ENCODE measurements around the gene CDKN1A. TPM values are rescaled to one million over a fixed set of nuclear protein-coding genes. Genes with fewer than 3 reads are reported as not detected.
A peak's percentile ranks its signal among the peaks of the same experiment; 100 is the strongest.

Gene CDKN1A
- total and polyA plus RNA-seq, 12 donors, result 23.3 to 357 (median 61.2) TPM

GRCh38 chr6:36638579-36638978, 39.9 kb upstream of the CDKN1A start:
- Histone ChIP-seq H3K27me3 (no peaks in the 10 kb centered on the region), H3K27ac (no peak overlapping the region), H3K4me1 (peaks cover 2 to 24% (median 19%) of the 10 kb centered on the region in 9 donors), H3K9me3 (no peaks in the 10 kb centered on the region), H3K36me3 (no peaks in the 10 kb centered on the region), H3K4me3 (no peak overlapping the region)
- ATAC-seq (no peak), DNase-seq (no peak)
- no peak for TF ChIP-seq CTCF (IDR thresholded peaks at IDR 0.05)
- 94 to 98% methylated on average over 3 of the region's 3 CpGs for WGBS, 2 donors
- intact Hi-C loops (cut with DNase I), result loop anchor here in 2 of 10 donors (5.0 kb wide), 1 partner anchor 34 kb away; no protein-coding TSS in a partner anchor

GRCh38 chr6:36639171-36639808, 39.2 kb upstream of the CDKN1A start:
- intact Hi-C loops (cut with DNase I), result loop anchor here in 2 of 10 donors (5.0 kb wide), 1 partner anchor 33 kb away; no protein-coding TSS in a partner anchor
- H3K9me3 ChIP-seq, result no peaks in the 10 kb centered on the region
- DNase-seq (no peak), ATAC-seq (no peak)
- 90 to 93% methylated on average over 11 of the region's 11 CpGs for WGBS, 2 donors
- no peaks in the 10 kb centered on the region for H3K36me3 ChIP-seq
- peaks cover 2 to 24% (median 14%) of the 10 kb centered on the region in 9 donors for H3K4me1 ChIP-seq
- H3K27me3 ChIP-seq, result no peaks in the 10 kb centered on the region
- TF ChIP-seq CTCF (IDR thresholded peaks at IDR 0.05), result no peak
- H3K4me3 ChIP-seq, result no peak overlapping the region
- H3K27ac ChIP-seq, result no peak overlapping the region

GRCh38 chr6:36641543-36641942, 37.0 kb upstream of the CDKN1A start:
- no peak for TF ChIP-seq CTCF (IDR thresholded peaks at IDR 0.05)
- Histone ChIP-seq H3K4me3 (no peak overlapping the region), H3K9me3 (no peaks in the 10 kb centered on the region), H3K27ac (no peak overlapping the region), H3K36me3 (no peaks in the 10 kb centered on the region), H3K4me1 (peaks cover 0 to 28% (median 10%) of the 10 kb centered on the region in 9 donors), H3K27me3 (no peaks in the 10 kb centered on the region)
- DNase-seq (no peak), ATAC-seq (no peak)
- WGBS, 2 donors, result 78 to 81% methylated on average over 3 of the region's 3 CpGs
- intact Hi-C loops (cut with DNase I), result no loop called here

GRCh38 chr6:36642913-36643817, 35.3 kb upstream of the CDKN1A start:
- TF ChIP-seq CTCF (IDR thresholded peaks at IDR 0.05), result no peak
- H3K4me3 ChIP-seq, result no peak overlapping the region
- no peaks in the 10 kb centered on the region for H3K9me3 ChIP-seq
- peak overlapping the region in 1 of 10 donors; percentile 50 for H3K27ac ChIP-seq
- ATAC-seq (peak; percentile 65 to 96 (median 93)), DNase-seq (peak; percentile 67 to 82)
- peaks cover 0 to 28% (median 10%) of the 10 kb centered on the region in 9 donors for H3K4me1 ChIP-seq
- intact Hi-C loops (cut with DNase I), result no loop called here
- no peaks in the 10 kb centered on the region for H3K27me3 ChIP-seq
- H3K36me3 ChIP-seq, result no peaks in the 10 kb centered on the region
- WGBS, 2 donors, result 32% methylated on average over 8 of the region's 8 CpGs
